ENCODE data around the gene USP21. TPM values are rescaled to one million over a fixed set of nuclear protein-coding genes. Genes with fewer than 3 reads are reported as not detected.
A peak's percentile ranks its signal among the peaks of the same experiment; 100 is the strongest.

Gene USP21
- total and polyA plus RNA-seq, 2 of the 13 experiments (the other 11 are each of a cell fraction or from before 2014, with no cell fraction given) = 10.1 to 33.1 TPM

- peaks cover 16 to 38% of the 10 kb centered on the region in 2 experiments for H3K36me3 ChIP-seq (replicated peaks in 1 of 2; ENCODE audit: control insufficient read depth in 1 of 2, insufficient read depth in 2 of 2, low read length in 2 of 2)
- intact Hi-C loops (cut with micrococcal nuclease; ENCODE audit: unreplicated experiment) = no loop called here
- H3K27me3 ChIP-seq (ENCODE audit: control insufficient read depth in 1 of 2, insufficient read depth in 2 of 2, low read length in 2 of 2) = no peaks in the 10 kb centered on the region
- in situ Hi-C loops (cut with HindIII; ENCODE audit: extremely low pct_ligation_motif_present, low pct_unique_long_range_greater_than_20kb) = no loop called here
- peak; percentile 96 for ATAC-seq
- peak within 1 kb of the TSS; percentile 80 for H3K9ac ChIP-seq (ENCODE audit: insufficient read depth, low read depth, low read length)
- WGBS (ENCODE audit: low lambda C conversion rate) = under 1% methylated on average over 30 of the region's 54 CpGs
- H3K4me1 ChIP-seq (ENCODE audit: insufficient read depth, low read length) = peaks cover 25% of the 10 kb centered on the region
- H3K79me2 ChIP-seq (ENCODE audit: insufficient read depth, low read length) = peaks cover 2% of the 10 kb centered on the region
- peak; percentile 95 for FAIRE-seq
- peak within 1 kb of the TSS; percentile 71 to 88 (median 74) for H3K4me3 ChIP-seq (replicated peaks in 1 of 3; ENCODE audit: insufficient read depth in 1 of 3, low read depth in 2 of 3, low read length in 3 of 3)
- H4K20me1 ChIP-seq (ENCODE audit: insufficient read depth, low read length) = no peaks in the 10 kb centered on the region
- H3K27ac ChIP-seq (ENCODE audit: extremely low read length, insufficient read depth, low read length) = peak within 1 kb of the TSS; percentile 62
- no peaks in the 10 kb centered on the region for H3K9me3 ChIP-seq (ENCODE audit: low read length)
- ChIA-PET CTCF (ENCODE audit: low intra/inter-chr PET ratio, low total read pairs) (interaction anchor here (1.7 kb wide), 1 partner anchor 12 kb away, joined by 4 read pairs; the partner anchor contains the start of gene B4GALT3), POLR2A (interaction anchor here (0.8 to 2.9 kb wide), 20 partner anchors 9 to 221 kb away, joined by 3 to 30 read pairs (median 5); partner anchors contain the start of genes ADAMTS4, APOA2, B4GALT3 and DEDD)
- peak within 1 kb of the TSS; percentile 84 for H3K4me2 ChIP-seq (ENCODE audit: low read depth, low read length)
- DNase-seq (ENCODE audit: low spot score) = peak; percentile 97
- BruUV-seq (replicated peaks) = no TSS peak
- peak within 1 kb of the TSS; percentile 35 for H2AFZ ChIP-seq (ENCODE audit: low read length)
- TF ChIP-seq NCOR1 (IDR thresholded peaks at IDR 0.05; ENCODE audit: borderline replicate concordance, low read length) = no peak
- TF ChIP-seq MTA3 (CRISPR knock-in tag; IDR thresholded peaks at IDR 0.05) = no peak
- TF ChIP-seq LRRFIP1 (CRISPR knock-in tag; conservative IDR thresholded peaks at IDR 0.05) = no peak
- TF ChIP-seq MYNN (CRISPR knock-in tag; IDR thresholded peaks at IDR 0.05; ENCODE audit: low read depth) = no peak
- 0 out of 2 replicates have a peak, but pooled peaks have one; percentile 12 for TF ChIP-seq HES4 (CRISPR knock-in tag; IDR thresholded peaks at IDR 0.05; ENCODE audit: borderline replicate concordance)
- no peak for TF ChIP-seq ELF4 (CRISPR knock-in tag; IDR thresholded peaks at IDR 0.05; ENCODE audit: borderline replicate concordance)
- TF ChIP-seq ZNF83 (CRISPR knock-in tag; IDR thresholded peaks at IDR 0.05; ENCODE audit: borderline replicate concordance) = 0 out of 2 replicates have a peak, but pooled peaks have one; percentile 61
- no peak; the same call in 1 of the 2 replicates for TF ChIP-seq RARA (CRISPR knock-in tag; IDR thresholded peaks at IDR 0.05)
- peak; percentile 92 for TF ChIP-seq ZMYM4 (CRISPR knock-in tag; IDR thresholded peaks at IDR 0.05)
- no peak for TF ChIP-seq HOXA7 (CRISPR knock-in tag; IDR thresholded peaks at IDR 0.05)
- TF ChIP-seq ZNF256 (CRISPR knock-in tag; conservative IDR thresholded peaks at IDR 0.05) = 0 out of 2 replicates have a peak, but pooled peaks have one; percentile 62
- peak; percentile 40; the same call in 1 of the 2 replicates for TF ChIP-seq ZNF605 (CRISPR knock-in tag; IDR thresholded peaks at IDR 0.05)
- TF ChIP-seq ZBTB8A (CRISPR knock-in tag; IDR thresholded peaks at IDR 0.05; ENCODE audit: borderline replicate concordance, low read depth) = no peak
- TF ChIP-seq CREM (IDR thresholded peaks at IDR 0.05) = peak; percentile 78
- no peak for TF ChIP-seq CREM (CRISPR knock-in tag; IDR thresholded peaks at IDR 0.05)
- TF ChIP-seq SP1 (IDR thresholded peaks at IDR 0.05) = no peak
- TF ChIP-seq SP1 (CRISPR knock-in tag; IDR thresholded peaks at IDR 0.05) = peak; percentile 55; the same call in 1 of the 2 replicates
- TF ChIP-seq ZBED4 (CRISPR knock-in tag; IDR thresholded peaks at IDR 0.05; ENCODE audit: borderline replicate concordance) = 0 out of 2 replicates have a peak, but pooled peaks have one; percentile 25
These were observed 6.7 kb downstream of the USP21 start, which contains the start of gene PPOX for GRCh38 chr1:161165742-161166668. Gene PPOX, plus strand, starts transcription at chr1:161166426. Its CDS starts 422 bp downstream, at chr1:161166848.
